HG02884 (cell line): ENCODE results near the gene WNK2.

Experiments
- ATAC-seq: cut with Tn5 transposase; IDR thresholded peaks from one replicate; pipeline ENCODE4 v1.9.1; 2021; ENCODE audit warnings: mild to moderate bottlenecking, moderate library complexity; ENCODE audit not compliant: unreplicated experiment

The WNK2 gene

DNA sequence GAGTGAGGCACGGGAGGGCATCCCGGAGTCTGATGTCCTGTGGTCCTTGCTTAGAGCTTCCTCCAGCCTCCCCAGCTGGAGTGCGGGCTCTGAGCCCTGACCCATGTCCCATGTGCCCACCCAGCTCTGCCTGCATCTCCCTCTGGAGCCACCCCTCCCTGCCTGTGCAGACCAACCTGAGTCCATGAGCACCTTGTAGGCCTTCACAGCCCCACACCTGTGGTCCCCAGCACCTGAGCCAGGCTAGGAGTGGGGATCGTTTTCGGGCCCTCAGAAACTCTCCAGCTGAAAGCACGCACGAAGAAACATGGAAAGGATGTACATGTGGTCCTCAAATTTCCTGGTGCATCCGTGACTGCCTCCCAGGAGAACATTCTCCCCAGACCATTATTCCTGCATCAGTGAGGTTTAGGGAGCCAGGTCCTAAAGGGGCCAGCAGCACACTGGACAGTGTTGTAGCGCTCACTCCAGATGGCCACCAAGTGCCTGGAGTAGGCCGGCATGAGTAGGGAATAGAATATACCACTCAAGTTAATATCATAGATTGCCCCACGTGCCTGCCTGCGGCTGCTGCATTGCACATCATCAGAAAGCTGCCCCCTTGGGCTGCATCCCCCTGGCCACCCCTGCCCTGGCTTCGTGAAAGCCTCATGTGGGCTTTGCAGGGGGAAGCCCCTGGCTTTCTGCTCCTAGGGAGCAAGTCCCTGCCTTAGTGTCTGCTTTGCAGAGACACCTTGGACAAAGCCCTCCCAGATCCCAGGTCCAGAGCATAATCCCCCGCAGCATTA is 80.6 kb downstream of the WNK2 start:
- ATAC-seq, result no peak

DNA sequence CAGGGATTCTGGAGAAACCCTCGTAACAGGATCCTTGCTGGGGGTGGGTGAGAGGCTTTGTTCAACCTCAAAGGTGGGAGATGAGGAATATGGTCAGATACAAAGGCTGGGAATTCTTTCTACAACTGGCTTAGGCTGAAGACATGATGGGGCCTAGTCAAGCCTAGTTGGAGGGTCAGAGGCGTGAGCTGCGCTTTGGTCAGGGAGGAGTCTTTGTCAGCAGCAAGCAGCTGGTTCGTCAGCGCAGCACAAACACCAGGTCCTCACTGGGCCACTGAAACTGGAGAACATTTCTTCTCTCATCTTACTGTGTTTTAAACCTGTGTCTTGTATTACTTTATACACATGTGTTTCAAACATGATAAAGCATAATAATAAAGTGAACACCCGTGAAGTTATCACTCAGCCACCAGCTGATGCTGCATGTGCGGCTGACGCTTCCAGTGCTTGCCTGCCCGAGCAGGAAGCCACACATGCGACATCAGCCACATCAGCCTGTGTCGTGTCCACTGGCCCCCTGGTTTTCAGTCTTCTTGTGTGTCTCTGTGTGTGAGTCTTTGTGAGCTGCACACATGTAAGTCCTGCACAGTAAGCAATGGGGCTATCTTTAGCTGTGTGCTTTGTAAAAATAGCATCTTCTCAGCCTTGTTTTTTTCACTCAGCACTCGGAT is 81.5 kb downstream of the WNK2 start:
- ATAC-seq, result no peak

GRCh38 chr9:93265972-93266371 is 82.0 kb downstream of the WNK2 start:
- ATAC-seq, result no peak

GRCh38 chr9:93266521-93267001 is 82.6 kb downstream of the WNK2 start:
- ATAC-seq, result no peak

DNA sequence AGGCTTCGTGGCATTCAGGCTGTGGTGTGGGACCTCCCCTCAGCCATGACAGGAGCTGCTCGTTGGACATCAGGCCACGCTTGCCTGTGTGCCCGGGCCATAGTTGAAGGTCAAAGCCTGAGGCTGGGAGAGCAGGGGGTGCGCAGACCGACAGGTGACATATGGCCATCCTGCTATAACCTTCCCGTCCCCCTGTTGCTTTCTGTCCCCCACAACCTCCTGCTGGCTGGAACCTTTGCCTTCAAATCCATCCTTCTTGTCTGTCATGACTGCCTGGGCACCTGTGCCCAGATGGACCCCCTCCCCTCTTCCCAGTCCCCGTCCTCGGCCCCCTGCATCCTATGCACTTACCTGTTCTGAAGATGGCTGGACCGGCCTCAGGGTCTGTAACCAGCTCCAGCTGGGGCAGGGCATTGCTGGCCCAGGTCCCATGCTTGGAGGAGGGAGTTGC is 83.2 kb downstream of the WNK2 start:
- ATAC-seq, result no peak

- ATAC-seq, result no peak
Observed at GRCh38 chr9:93267681-93268505, 84.0 kb downstream of the WNK2 start.

- no peak for ATAC-seq
Observed at GRCh38 chr9:93268551-93269314, 84.8 kb downstream of the WNK2 start.

DNA sequence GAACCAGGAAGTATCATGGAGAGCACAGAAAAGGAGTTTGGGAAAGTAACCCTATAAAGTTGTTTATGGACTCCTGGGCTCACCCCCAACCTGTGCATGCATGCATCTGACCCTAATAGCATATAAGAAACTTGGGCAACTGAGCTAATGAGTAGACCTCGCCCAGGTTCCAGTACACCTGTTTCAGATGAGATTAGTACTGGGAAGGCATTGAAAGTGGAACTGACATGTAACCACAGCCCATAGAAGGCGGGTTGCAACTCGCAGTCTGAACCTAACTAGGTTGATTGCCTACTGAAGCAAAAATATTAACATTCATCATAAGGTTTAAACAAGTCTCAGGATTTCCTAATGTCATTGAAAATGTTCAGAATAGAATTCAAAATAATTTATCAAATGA is 87.0 kb downstream of the WNK2 start:
- ATAC-seq, result no peak

DNA sequence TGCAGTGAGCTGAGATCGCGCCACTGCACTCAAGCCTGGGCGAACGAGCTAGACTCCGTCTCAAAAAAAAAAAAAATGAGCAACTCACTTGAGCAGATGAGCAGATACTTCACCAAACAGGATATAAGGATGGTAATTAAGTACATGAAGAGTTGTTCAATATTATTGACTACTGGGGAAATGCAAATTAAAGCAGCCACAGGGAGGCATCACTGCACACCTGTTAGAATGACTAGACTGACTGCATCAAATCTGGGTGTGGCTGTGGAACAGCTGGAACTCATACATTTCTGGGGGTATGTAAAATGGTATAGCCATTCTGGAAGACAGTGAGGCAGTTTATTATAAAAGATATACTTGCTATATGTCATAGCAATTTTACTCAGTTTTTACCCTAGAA is 93.0 kb downstream of the WNK2 start:
- ATAC-seq, result no peak

- ATAC-seq, result no peak
Observed at GRCh38 chr9:93278144-93278543, 94.2 kb downstream of the WNK2 start.

- ATAC-seq, result no peak
Observed at GRCh38 chr9:93280661-93281259, 96.8 kb downstream of the WNK2 start.

DNA sequence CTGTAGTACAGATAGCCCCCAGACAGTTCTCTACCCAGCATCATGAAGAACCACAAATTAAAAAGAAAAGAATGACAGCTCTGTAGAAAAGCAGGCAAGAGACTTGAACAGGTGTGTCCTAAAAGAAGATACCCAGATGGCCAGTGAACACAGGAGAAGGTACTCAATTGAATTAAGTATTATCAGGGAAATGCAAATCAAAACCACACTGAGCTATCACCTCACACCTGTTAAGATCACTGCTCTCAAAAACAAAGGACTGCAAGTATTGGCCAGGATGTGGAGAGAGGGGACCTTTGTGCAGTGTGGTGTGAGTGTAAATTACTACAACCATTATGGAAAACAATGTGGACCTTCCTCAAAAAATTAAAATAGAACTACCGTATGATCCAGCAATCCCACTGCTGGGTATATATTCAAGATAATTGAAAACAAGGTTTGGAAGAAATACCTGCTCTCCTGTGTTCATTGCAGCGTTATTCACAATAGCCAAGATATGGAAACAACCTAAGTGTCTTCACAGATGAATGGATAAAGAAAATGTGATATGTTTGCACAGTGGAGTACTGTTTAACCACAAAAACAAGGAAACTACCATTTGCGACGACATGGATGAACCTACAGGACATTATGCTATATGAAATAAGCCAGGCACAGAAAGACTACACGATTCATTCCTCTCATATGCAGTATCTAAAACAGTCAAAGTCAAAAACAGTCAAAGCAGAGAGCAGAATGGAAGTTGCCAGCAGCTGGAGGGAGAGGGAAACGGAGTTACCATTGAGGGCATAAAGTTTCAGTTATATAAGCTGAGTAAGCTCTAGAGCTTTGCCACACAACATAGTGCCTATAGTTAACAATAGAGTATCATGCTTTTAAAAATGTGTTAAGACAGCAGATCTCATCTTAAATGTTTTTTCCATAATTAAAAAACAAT is 102.6 kb downstream of the WNK2 start:
- ATAC-seq, result no peak

- ATAC-seq, result no peak
Observed at GRCh38 chr9:93287189-93287552, 103.2 kb downstream of the WNK2 start.

DNA sequence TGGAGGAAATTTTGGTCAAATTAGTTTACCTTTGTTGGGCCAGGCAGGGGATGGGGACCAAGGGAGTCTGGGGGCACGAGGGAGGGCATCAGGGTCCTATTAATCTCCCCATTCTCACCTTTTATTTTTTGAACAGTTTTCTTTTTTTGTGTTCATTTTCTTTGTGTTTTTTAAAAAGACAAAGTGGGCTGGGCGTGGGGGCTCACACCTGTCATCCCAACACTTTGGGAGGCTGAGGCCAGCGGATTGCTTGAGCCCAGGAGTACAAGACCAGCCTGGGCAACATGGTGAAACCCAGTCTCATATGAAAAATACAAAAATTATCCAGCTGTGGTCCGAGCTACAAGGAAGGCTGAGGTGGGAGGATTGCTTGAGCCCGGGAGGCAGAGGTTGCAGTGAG is 103.7 kb downstream of the WNK2 start:
- ATAC-seq, result no peak

GRCh38 chr9:93288341-93288740 is 104.4 kb downstream of the WNK2 start:
- no peak for ATAC-seq

GRCh38 chr9:93288891-93289883 is 105.2 kb downstream of the WNK2 start:
- no peak for ATAC-seq

GRCh38 chr9:93290495-93291434 is 106.8 kb downstream of the WNK2 start:
- ATAC-seq, result no peak
